Gastroesophageal sphincter (tissue), 4 donors: ENCODE data around the gene KCNC3. TPM values are rescaled to one million over a fixed set of nuclear protein-coding genes. Genes with fewer than 3 reads are reported as not detected.

Experiments
- ATAC-seq: fragments of 150-250 bp; one replicate; pipeline ENCODE4 v1.9.1; 2016; ENCODE audit warnings: mild to moderate bottlenecking, moderate library complexity
- H3K27ac ChIP-seq, 4 donors: fragments of 200-600 bp; sonication (generic) in 3 of 4; 1 replicate in 3 of 4; 2 replicates in 1 of 4; pipeline ENCODE4 v1.5.1; 2016 to 2019
- H3K27me3 ChIP-seq: fragments of 200-600 bp; sonication (generic); one replicate; pipeline ENCODE4 v1.5.1; 2019
- H3K36me3 ChIP-seq, 2 donors: fragments of 200-600 bp; sonication (generic); one replicate each; pipeline ENCODE4 v1.5.1; 2019; ENCODE audit warnings: control low read depth in 1 of 2
- H3K4me1 ChIP-seq, 3 donors: fragments of 200-600 bp; sonication (generic); 1 replicate in 2 of 3; 2 replicates in 1 of 3; pipeline ENCODE4 v1.5.1; 2016 to 2019; ENCODE audit warnings: control low read depth in 2 of 3
- H3K4me3 ChIP-seq, 2 donors: fragments of 200-600 bp; sonication (generic); one replicate each; pipeline ENCODE4 v1.5.1; 2019; ENCODE audit warnings: mild to moderate bottlenecking in 1 of 2, moderate library complexity in 1 of 2
- H3K9me3 ChIP-seq, 3 donors: fragments of 200-600 bp; sonication (generic); one replicate each; pipeline ENCODE4 v1.5.1; 2017 to 2019; ENCODE audit warnings: control low read depth in 2 of 3
- EP300 ChIP-seq: sonication (generic); formaldehyde crosslinking; IDR thresholded peaks from one replicate; pipeline ENCODE4 v1.6.1; 2017; ENCODE audit warnings: antibody characterized with exemption, mild to moderate bottlenecking
- POLR2A ChIP-seq, 2 donors: fragments of 450-650 bp; IDR thresholded peaks; one replicate each; pipeline ENCODE4 v1.6.1; 2017; ENCODE audit warnings: antibody characterized with exemption in 2 of 2, mild to moderate bottlenecking in 2 of 2, moderate library complexity in 1 of 2
- POLR2AphosphoS5 ChIP-seq: sonication (generic); formaldehyde crosslinking; IDR thresholded peaks from one replicate; pipeline ENCODE4 v1.6.1; 2017; ENCODE audit warnings: antibody characterized with exemption
- WGBS, 2 donors: methylation state at CpG; one replicate each; pipeline ENCODE4 v1.1.5; 2018; ENCODE audit warnings: low coverage in 1 of 2; 5-methylcytosine and 5-hydroxymethylcytosine counted together
- total RNA-seq, 4 donors: library from RNA; depleted of rRNA; stranded (reverse); fragments of >200 nt; gene quantifications; one replicate each; pipeline ENCODE4 v1.1.0, GENCODE V29; 2016
- TF ChIP-seq, protein P1 (sequence below), 4 experiments: fragments of 200-600 bp in 2 of 4; fragments of 450-650 bp in 2 of 4; sonication (generic) in 1 of 4; IDR thresholded peaks; one replicate each; pipeline ENCODE4 v1.5.1; 2017 to 2019; ENCODE audit warnings: antibody characterized with exemption in 4 of 4, mild to moderate bottlenecking in 2 of 4, moderate library complexity in 2 of 4

The KCNC3 gene
- total RNA-seq, 4 donors from 2014 or later: 0.16 to 0.67 (median 0.58) TPM; not detected in 1

DNA sequence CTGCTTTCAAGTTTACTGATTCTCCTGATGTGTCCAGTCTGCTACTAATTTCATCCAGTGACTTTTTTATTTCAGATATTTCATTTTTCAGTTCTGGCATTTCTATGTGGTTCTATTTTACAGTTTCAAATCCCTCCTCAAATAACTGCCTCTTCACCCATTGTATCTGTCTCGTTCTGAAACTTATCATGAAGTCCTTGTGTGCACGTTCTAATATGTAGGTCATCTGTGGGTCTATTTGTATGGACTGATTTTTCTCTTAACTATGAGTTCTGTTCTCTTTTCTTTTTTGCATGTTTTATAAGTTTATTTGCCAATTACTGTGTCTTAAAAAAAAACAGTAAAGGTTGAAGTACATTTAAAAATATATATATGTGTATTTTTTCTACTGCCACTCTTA is 43.3 kb downstream of the KCNC3 start:
- TF ChIP-seq, protein P1, sequence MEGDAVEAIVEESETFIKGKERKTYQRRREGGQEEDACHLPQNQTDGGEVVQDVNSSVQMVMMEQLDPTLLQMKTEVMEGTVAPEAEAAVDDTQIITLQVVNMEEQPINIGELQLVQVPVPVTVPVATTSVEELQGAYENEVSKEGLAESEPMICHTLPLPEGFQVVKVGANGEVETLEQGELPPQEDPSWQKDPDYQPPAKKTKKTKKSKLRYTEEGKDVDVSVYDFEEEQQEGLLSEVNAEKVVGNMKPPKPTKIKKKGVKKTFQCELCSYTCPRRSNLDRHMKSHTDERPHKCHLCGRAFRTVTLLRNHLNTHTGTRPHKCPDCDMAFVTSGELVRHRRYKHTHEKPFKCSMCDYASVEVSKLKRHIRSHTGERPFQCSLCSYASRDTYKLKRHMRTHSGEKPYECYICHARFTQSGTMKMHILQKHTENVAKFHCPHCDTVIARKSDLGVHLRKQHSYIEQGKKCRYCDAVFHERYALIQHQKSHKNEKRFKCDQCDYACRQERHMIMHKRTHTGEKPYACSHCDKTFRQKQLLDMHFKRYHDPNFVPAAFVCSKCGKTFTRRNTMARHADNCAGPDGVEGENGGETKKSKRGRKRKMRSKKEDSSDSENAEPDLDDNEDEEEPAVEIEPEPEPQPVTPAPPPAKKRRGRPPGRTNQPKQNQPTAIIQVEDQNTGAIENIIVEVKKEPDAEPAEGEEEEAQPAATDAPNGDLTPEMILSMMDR (IDR thresholded peaks at IDR 0.05): no peak
- no peak for TF ChIP-seq POLR2AphosphoS5
- no peak for TF ChIP-seq EP300
- H3K4me3 ChIP-seq: no peak overlapping the region
- H3K27me3 ChIP-seq: peaks cover 16% of the 10 kb centered on the region
- ATAC-seq: no peak
- H3K36me3 ChIP-seq: peaks cover 0 to 52% of the 10 kb centered on the region in 2 donors
- no peak overlapping the region for H3K27ac ChIP-seq
- WGBS, 2 donors: 90% methylated on average over 2 of the region's 2 CpGs; no CpG with 5 or more reads in 1 of the 2 donors
- peaks cover 0 to 50% (median 0%) of the 10 kb centered on the region in 3 donors for H3K9me3 ChIP-seq
- no peaks in the 10 kb centered on the region for H3K4me1 ChIP-seq

DNA sequence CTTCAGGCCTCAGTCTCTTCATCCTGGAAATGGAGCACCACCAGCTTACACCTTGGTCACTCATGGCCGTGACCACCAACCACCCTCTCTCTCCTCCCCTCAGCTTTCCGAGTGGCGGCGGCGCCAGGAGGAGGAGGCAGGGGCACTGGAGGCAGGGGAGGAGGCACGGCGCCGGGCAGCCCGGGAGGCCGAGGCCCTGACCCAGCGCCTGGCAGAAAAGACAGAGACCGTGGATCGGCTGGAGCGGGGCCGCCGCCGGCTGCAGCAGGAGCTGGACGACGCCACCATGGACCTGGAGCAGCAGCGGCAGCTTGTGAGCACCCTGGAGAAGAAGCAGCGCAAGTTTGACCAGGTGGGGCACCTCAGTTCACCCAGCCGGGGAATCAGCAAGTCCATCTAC is 47.7 kb downstream of the KCNC3 start:
- no peak overlapping the region for H3K27ac ChIP-seq
- no peak for ATAC-seq
- no peak overlapping the region for H3K4me3 ChIP-seq
- peaks cover 0 to 48% of the 10 kb centered on the region in 2 donors for H3K36me3 ChIP-seq
- WGBS, 2 donors: no CpG with 5 or more reads among the region's 22 CpGs
- TF ChIP-seq POLR2AphosphoS5 (no peak), POLR2A (IDR thresholded peaks at IDR 0.05) (no peak)
- TF ChIP-seq, protein P1 (IDR thresholded peaks at IDR 0.05): no peak
- H3K9me3 ChIP-seq: peaks cover 0 to 17% (median 0%) of the 10 kb centered on the region in 3 donors
- peaks cover 19% of the 10 kb centered on the region for H3K27me3 ChIP-seq
- H3K4me1 ChIP-seq: no peaks in the 10 kb centered on the region

DNA sequence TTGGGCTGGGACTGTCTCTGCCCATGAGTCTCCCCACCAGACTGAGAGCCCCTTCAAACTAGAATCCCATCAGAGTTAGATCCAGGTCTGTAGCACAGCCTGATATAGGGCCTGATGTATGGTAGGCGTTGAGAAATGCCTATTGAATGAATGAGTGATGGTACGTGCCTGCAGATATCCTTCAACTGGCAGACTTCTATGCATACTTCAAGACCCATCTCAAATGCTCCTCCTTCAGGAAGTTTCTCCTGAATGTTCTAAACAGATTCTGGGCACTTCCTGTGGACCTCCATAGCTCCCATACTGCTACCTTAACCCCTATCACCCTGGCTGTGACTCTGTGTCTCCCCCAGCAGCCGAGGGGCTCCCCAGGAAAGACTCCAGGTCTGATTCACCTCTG is 48.2 kb downstream of the KCNC3 start:
- peaks cover 0 to 12% (median 0%) of the 10 kb centered on the region in 3 donors for H3K9me3 ChIP-seq
- no peak overlapping the region for H3K27ac ChIP-seq
- no peak for ATAC-seq
- no peak overlapping the region for H3K4me3 ChIP-seq
- H3K36me3 ChIP-seq: peaks cover 0 to 49% of the 10 kb centered on the region in 2 donors
- H3K27me3 ChIP-seq: peaks cover 24% of the 10 kb centered on the region
- no peaks in the 10 kb centered on the region for H3K4me1 ChIP-seq
- 33% methylated on average over 1 of the region's 3 CpGs; no CpG with 5 or more reads in 1 of the 2 donors for whole genome bisulfite sequencing, 2 donors
- TF ChIP-seq POLR2AphosphoS5 (no peak), POLR2A (IDR thresholded peaks at IDR 0.05) (no peak), EP300 (no peak)
- TF ChIP-seq, protein P1 (IDR thresholded peaks at IDR 0.05): no peak

DNA sequence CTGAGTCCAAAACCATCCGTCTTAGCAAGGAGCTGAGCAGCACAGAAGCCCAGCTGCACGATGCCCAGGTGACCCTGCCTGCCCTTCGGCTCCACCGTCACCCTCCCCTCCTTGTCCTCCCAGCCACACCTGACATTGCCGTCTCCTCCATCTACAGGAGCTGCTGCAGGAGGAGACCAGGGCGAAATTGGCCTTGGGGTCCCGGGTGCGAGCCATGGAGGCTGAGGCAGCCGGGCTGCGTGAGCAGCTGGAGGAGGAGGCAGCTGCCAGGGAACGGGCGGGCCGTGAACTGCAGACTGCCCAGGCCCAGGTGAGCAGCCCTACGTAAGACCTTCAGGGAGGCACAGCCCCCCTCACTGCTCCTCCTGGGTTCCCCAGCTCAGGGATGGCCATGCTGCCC is 49.1 kb downstream of the KCNC3 start:
- no peak for ATAC-seq
- Histone ChIP-seq H3K4me3 (no peak overlapping the region), H3K4me1 (no peaks in the 10 kb centered on the region), H3K27me3 (peaks cover 31% of the 10 kb centered on the region), H3K27ac (no peak overlapping the region), H3K36me3 (peaks cover 0 to 54% of the 10 kb centered on the region in 2 donors), H3K9me3 (peaks cover 0 to 3% (median 0%) of the 10 kb centered on the region in 3 donors)
- no CpG with 5 or more reads among the region's 14 CpGs for WGBS, 2 donors
- no peak for TF ChIP-seq POLR2AphosphoS5
- TF ChIP-seq POLR2A (IDR thresholded peaks at IDR 0.05): no peak
- TF ChIP-seq EP300: no peak
- TF ChIP-seq, protein P1 (IDR thresholded peaks at IDR 0.05): no peak

DNA sequence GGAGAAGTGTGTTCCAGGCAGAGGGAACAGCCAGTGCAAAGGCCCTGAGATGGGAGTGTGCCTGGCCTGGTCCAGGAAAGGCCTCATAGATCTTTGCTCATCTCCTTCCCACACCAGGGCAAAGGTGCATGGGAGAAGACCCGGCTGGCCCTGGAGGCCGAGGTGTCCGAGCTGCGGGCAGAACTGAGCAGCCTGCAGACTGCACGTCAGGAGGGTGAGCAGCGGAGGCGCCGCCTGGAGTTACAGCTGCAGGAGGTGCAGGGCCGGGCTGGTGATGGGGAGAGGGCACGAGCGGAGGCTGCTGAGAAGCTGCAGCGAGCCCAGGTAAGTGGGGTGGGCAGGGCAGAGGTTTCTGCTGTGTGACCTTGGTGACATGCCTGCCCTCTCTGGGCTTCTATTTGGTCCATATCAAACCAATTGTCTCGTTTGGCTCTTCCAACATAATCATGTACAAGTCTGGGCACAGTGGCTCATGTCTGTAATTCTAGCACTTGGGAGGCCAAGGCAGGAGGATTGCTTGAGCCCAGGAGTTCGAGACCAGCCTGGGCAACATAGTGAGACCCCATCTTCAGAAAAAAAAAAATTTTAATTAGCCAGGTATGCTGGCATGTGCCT is 51.1 kb downstream of the KCNC3 start:
- no peak overlapping the region for H3K4me3 ChIP-seq
- H3K36me3 ChIP-seq: peaks cover 0 to 51% of the 10 kb centered on the region in 2 donors
- ATAC-seq: no peak
- H3K4me1 ChIP-seq: no peaks in the 10 kb centered on the region
- TF ChIP-seq EP300: no peak
- TF ChIP-seq, protein P1 (IDR thresholded peaks at IDR 0.05): no peak
- no peak for TF ChIP-seq POLR2A (IDR thresholded peaks at IDR 0.05)
- no peak for TF ChIP-seq POLR2AphosphoS5
- H3K9me3 ChIP-seq: no peaks in the 10 kb centered on the region
- no peak overlapping the region for H3K27ac ChIP-seq
- WGBS, 2 donors: 81 to 100% methylated on average over 1 to 7 of the region's 14 CpGs
- H3K27me3 ChIP-seq: peaks cover 32% of the 10 kb centered on the region
